ENCODE data around the gene LRIF1. TPM values are rescaled to one million over a fixed set of nuclear protein-coding genes. Genes with fewer than 3 reads are reported as not detected.
A peak's percentile ranks its signal among the peaks of the same experiment; 100 is the strongest.

The LRIF1 gene
- polyA plus RNA-seq, 1 donor (not counting 4 experiments of a cell fraction or from before 2014, with no cell fraction given), result 12.0 TPM

- Histone ChIP-seq H3K9me3 (ENCODE audit: control insufficient read depth, low read depth, low read length) (no peaks in the 10 kb centered on the region), H3K4me3 (ENCODE audit: control insufficient read depth in 2 of 3, extremely low read depth in 1 of 3, insufficient read depth in 2 of 3, low read depth in 1 of 3, low read length in 3 of 3) (peak overlapping the region in 1 of 3 experiments; percentile 23), H2AFZ (ENCODE audit: control insufficient read depth, low read length) (peak overlapping the region; percentile 64), H3K79me2 (ENCODE audit: control insufficient read depth, insufficient read depth, low read length) (no peaks in the 10 kb centered on the region), H3K4me1 (ENCODE audit: control insufficient read depth, extremely low read depth, insufficient read depth, low read length) (peaks cover 3% of the 10 kb centered on the region), H3K9ac (ENCODE audit: control insufficient read depth, extremely low read depth, insufficient read depth, low read length) (no peak overlapping the region), H3K9me1 (ENCODE audit: control insufficient read depth, extremely low read depth, insufficient read depth, low read length) (no peaks in the 10 kb centered on the region), H3K27ac (ENCODE audit: control insufficient read depth, insufficient read depth, low read length) (peak overlapping the region; percentile 0), H3K4me2 (ENCODE audit: control insufficient read depth, extremely low read depth, insufficient read depth, low read depth, low read length) (peak overlapping the region; percentile 31), H4K20me1 (ENCODE audit: control insufficient read depth, extremely low read depth, insufficient read depth, low read length) (no peaks in the 10 kb centered on the region), H3K27me3 (ENCODE audit: control insufficient read depth, extremely low read depth, insufficient read depth, low read length) (no peaks in the 10 kb centered on the region), H3K36me3 (ENCODE audit: control insufficient read depth in 2 of 2, extremely low read depth in 1 of 2, insufficient read depth in 2 of 2, low read length in 2 of 2) (no peaks in the 10 kb centered on the region)
- dilution Hi-C loops (cut with MboI; ENCODE audit: extremely low pct_ligation_motif_present, low sequenced_read_pairs), result no loop called here
- FAIRE-seq (peak; percentile 82), DNase-seq (ENCODE audit: low read depth, low spot score) (peak; percentile 4)
- TF ChIP-seq CTCF (optimal IDR thresholded peaks at IDR 0.05 in 1 of 3, IDR thresholded peaks at IDR 0.05 in 1 of 3, conservative IDR thresholded peaks at IDR 0.05 in 1 of 3; ENCODE audit: extremely low read depth in 1 of 3, insufficient read depth in 2 of 3, low read length in 3 of 3) (no peak), EZH2 (IDR thresholded peaks at IDR 0.05; ENCODE audit: low read length) (no peak)
Observed at GRCh38 chr1:110916669-110917306, 46.9 kb downstream of the LRIF1 start.

DNA sequence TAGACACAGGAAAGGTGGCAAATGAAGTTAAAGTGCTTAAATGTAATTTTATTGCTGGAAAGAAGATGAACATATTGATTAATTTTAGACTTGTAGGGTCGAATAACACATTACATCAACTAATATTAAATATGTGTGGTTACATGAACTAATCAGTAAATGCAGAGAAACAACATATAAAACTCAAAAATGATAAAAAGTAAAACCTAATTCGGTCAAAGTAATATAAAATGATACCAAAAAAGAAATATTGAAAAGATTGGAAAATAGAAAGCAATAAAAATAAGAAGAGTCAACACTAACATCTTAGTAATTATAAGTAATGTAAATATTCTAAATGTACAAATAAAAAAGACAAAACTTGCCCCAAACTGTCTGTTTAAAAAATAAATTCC lies 47.5 kb downstream of the LRIF1 start:
- Histone ChIP-seq H2AFZ (ENCODE audit: control insufficient read depth, low read length) (peak overlapping the region; percentile 61), H3K79me2 (ENCODE audit: control insufficient read depth, insufficient read depth, low read length) (no peaks in the 10 kb centered on the region), H3K27me3 (ENCODE audit: control insufficient read depth, extremely low read depth, insufficient read depth, low read length) (no peaks in the 10 kb centered on the region), H3K9me3 (ENCODE audit: control insufficient read depth, low read depth, low read length) (no peaks in the 10 kb centered on the region), H3K9ac (ENCODE audit: control insufficient read depth, extremely low read depth, insufficient read depth, low read length) (no peak overlapping the region), H3K36me3 (ENCODE audit: control insufficient read depth in 2 of 2, extremely low read depth in 1 of 2, insufficient read depth in 2 of 2, low read length in 2 of 2) (no peaks in the 10 kb centered on the region), H4K20me1 (ENCODE audit: control insufficient read depth, extremely low read depth, insufficient read depth, low read length) (no peaks in the 10 kb centered on the region), H3K4me1 (ENCODE audit: control insufficient read depth, extremely low read depth, insufficient read depth, low read length) (peaks cover 3% of the 10 kb centered on the region), H3K4me3 (ENCODE audit: control insufficient read depth in 2 of 3, extremely low read depth in 1 of 3, insufficient read depth in 2 of 3, low read depth in 1 of 3, low read length in 3 of 3) (peak overlapping the region in 1 of 3 experiments; percentile 23), H3K9me1 (ENCODE audit: control insufficient read depth, extremely low read depth, insufficient read depth, low read length) (no peaks in the 10 kb centered on the region), H3K27ac (ENCODE audit: control insufficient read depth, insufficient read depth, low read length) (peak overlapping the region; percentile 0), H3K4me2 (ENCODE audit: control insufficient read depth, extremely low read depth, insufficient read depth, low read depth, low read length) (peak overlapping the region; percentile 31)
- DNase-seq (ENCODE audit: low read depth, low spot score) (no peak), FAIRE-seq (no peak)
- dilution Hi-C loops (cut with MboI; ENCODE audit: extremely low pct_ligation_motif_present, low sequenced_read_pairs), result no loop called here
- TF ChIP-seq EZH2 (IDR thresholded peaks at IDR 0.05; ENCODE audit: low read length) (no peak), CTCF (optimal IDR thresholded peaks at IDR 0.05 in 1 of 3, IDR thresholded peaks at IDR 0.05 in 1 of 3, conservative IDR thresholded peaks at IDR 0.05 in 1 of 3; ENCODE audit: extremely low read depth in 1 of 3, insufficient read depth in 2 of 3, low read length in 3 of 3) (no peak)
